Effector CD4-positive, alpha-beta T cell (primary cell): ENCODE measurements around the gene ANO10.
"Not testable (repeated sequence)": the region's sequence is repeated elsewhere in the genome, so short reads cannot be mapped to it uniquely, and the experiment has no call there.

ENCODE experiments used
- DNase-seq: peaks from one replicate; pipeline ENCODE4 v3.0.0-alpha.2; 2020

The ANO10 gene

GRCh38 chr3:43629257-43629656, 7.4 kb upstream of the ANO10 start:
- no peak for DNase-seq

GRCh38 chr3:43627360-43627759, 5.5 kb upstream of the ANO10 start:
- no peak for DNase-seq

- DNase-seq = no peak
Measured at GRCh38 chr3:43624619-43625305, 3.0 kb upstream of the ANO10 start.

DNA sequence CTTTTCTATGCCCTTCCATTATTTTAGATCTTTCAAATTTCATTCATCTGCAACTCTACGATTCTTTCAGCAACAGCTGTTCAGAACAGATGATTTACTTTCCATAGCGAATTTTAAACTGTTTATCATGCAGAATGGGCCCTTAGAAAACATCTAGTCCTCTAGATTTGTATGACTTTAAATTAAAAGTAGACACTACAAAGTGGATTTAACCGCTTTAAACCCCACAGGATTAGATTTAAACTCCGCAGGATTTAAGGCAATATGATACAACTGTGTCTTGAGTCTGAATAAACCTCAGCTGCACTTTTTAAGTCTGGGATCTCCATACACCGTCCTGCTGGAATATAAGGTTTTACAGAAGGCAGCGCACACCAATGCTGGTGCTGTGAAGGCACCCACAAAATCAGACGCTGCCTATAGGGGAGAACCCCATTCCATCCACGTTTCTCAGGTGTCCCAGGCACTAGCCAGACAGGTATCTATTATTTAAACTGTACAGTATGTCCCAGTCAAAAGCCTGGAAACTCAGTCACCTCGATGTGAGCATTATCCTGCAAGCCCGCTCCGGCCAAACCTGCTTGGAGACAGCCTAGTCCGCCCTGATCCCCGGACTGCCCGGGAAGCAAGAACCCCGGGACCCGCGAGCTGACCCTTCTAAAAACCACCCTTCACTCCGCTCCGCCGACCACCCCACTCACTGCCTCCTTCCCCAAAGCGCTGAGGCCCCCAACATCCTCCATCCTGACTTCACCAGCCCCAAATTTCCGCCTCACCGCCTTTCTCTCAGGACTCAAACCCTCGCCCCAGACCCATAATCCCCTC, 768 bp downstream of the ANO10 start:
- DNase-seq = no peak

- DNase-seq = no peak
Measured at GRCh38 chr3:43619588-43619987, 2.2 kb downstream of the ANO10 start.

- no peak for DNase-seq
Measured at GRCh38 chr3:43618142-43618541, 3.7 kb downstream of the ANO10 start.

DNA sequence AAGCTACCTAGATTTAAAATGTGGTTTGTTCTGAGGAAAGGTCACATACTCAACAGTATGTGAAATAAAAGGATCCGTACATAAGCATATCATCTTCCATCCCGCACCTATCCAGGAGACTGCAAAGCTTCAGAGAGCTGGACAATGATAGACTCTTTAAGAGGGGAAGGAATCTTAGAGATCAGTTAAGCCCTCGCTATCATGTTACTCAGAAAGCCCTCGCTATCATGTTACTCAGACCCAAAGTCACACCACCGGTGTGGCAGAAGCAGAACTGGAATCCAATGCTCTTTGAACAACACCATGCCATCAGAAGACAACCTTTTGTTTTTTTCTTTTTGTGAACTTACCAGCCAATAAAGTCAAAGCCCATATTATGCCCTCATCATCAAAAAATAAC, 5.8 kb downstream of the ANO10 start:
- no peak for DNase-seq

GRCh38 chr3:43615133-43615532, 6.7 kb downstream of the ANO10 start:
- DNase-seq = no peak

- DNase-seq = no peak
Measured at GRCh38 chr3:43613976-43614375, 7.8 kb downstream of the ANO10 start.

GRCh38 chr3:43612419-43612818, 9.4 kb downstream of the ANO10 start:
- DNase-seq = no peak

DNA sequence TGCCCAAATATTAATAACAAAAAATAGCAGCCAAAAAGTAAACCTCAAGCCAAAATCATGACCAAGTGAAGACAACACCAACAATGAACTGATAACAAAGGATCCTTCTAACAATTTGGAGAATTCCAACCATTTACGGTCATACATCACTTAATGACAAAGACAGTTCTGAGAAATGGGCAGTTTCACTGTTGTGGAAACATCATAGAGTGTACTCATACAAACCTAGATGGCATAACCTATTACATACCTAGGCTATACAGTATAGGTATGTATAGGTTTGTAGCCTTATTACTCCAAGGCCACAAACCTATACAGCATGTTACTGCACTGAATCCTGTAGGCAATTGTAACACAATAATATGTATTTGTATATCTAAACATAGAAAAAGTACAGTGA, 12.4 kb downstream of the ANO10 start:
- DNase-seq = no peak

- no peak for DNase-seq
Measured at GRCh38 chr3:43608751-43609150, 13.1 kb downstream of the ANO10 start.

GRCh38 chr3:43606284-43606683, 15.5 kb downstream of the ANO10 start:
- no peak for DNase-seq

DNA sequence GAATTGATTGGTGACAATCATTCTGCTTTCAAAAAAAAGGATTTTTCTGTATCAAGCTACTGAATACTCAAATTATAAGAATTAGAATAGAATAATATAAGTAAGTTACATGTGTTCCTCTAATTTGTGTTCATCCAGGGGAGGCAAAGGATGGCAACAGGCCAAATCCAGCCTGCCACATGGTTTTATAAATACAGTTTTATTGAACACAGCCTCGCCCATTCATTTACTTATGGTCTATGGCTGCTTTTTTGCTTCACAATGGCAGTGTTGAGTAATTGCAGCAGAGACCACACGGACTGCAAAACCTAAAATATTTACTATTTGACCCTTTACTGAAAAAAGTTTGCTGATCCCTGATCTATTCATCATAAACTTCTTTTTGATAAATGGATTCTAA, 21.9 kb downstream of the ANO10 start:
- DNase-seq = not testable (repeated sequence)

- DNase-seq = no peak
Measured at GRCh38 chr3:43597961-43598360, 23.9 kb downstream of the ANO10 start.

DNA sequence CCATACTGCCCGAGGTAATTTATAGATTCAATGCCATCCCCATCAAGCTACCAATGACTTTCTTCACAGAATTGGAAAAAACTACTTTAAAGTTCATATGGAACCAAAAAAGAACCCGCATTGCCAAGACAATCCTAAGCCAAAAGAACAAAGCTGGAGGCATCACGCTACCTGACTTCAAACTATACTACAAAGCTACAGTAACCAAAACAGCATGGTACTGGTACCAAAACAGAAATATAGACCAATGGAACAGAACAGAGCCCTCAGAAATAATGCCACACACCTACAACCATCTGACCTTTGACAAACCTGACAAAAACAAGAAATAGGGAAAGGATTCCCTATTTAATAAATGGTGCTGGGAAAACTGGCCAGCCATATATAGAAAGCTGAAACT, 25.6 kb downstream of the ANO10 start:
- DNase-seq = not testable (repeated sequence)

- DNase-seq = not testable (repeated sequence)
Measured at GRCh38 chr3:43595280-43595679, 26.5 kb downstream of the ANO10 start.

- not testable (repeated sequence) for DNase-seq
Measured at GRCh38 chr3:43593588-43593987, 28.2 kb downstream of the ANO10 start.

- not testable (repeated sequence) for DNase-seq
Measured at GRCh38 chr3:43591866-43592265, 29.9 kb downstream of the ANO10 start.

DNA sequence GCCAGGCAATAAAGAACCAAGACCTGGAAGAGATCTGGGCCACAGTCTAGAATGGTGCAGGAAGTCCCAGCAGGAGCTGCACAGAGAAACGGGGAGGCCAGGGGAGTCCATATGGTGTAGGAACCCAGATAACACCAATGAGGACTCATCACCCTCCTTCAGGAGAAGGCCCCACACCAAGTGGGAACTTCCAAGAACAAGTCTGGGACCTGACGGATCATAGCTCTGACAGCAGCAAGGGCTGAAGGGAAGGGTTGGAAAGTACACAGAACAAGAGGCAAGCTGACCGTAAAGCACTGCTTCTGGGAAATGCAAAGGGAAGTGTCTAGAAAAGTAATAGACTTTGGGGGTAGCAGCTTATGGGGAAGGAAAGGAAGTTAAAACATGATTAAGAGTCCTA, 34.5 kb downstream of the ANO10 start:
- no peak for DNase-seq

GRCh38 chr3:43584043-43584826, 37.6 kb downstream of the ANO10 start:
- no peak for DNase-seq

DNA sequence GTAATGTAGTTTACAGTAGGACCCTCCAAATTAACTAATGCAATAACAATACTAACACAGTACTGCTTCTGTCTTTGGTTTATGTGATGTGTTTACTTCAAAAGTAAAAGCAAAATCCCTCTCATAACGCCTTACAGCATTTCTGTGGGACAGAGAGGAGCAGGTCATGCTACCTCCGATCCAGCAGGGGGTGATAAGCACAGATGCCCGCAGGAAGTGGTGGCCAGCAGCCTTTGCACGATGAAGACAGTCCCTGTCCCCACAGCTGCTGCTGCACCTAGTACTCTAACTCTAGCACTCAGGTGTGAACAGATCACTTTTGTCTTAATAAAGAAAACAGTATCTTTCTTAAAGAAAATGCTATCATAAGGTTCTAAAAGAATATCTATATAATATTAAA, 38.3 kb downstream of the ANO10 start:
- no peak for DNase-seq

- no peak for DNase-seq
Measured at GRCh38 chr3:43582866-43583265, 38.9 kb downstream of the ANO10 start.

DNA sequence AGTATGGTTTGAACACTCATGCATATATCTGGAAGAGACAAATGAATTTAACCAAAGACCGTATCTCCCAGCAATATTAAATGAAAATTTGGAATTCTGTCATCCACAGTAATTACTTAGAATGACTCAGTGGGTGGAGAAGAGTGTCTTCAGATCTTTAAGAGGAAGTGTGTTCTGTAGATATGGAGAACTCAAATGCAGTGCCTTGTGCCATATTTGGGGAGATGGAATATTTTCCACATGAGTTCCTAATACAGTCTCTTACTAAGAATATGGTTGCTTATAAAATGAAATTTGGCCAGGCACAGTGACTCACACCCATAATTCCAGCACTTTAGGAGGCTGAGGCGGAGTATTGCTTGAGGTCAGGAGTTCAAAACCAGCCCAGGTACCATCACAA, 40.5 kb downstream of the ANO10 start:
- DNase-seq = no peak
